NOMO-1 treated with DMSO at 0.1 percent for 48 hours (cell line): Measurements from ENCODE around the gene NUTM2G.
"Not testable (repeated sequence)": the region's sequence is repeated elsewhere in the genome, so short reads cannot be mapped to it uniquely, and the experiment has no call there.

Experiments used
- DNase-seq: peaks from one replicate; lab custom pipeline; 2025; ENCODE audit not compliant: unreplicated experiment; lab: John Stamatoyannopoulos, UW

The NUTM2G gene

GRCh38 chr9:96942181-96942580 lies 13.5 kb downstream of the NUTM2G start:
- DNase-seq: not testable (repeated sequence)

- not testable (repeated sequence) for DNase-seq
Measured at GRCh38 chr9:96949346-96949745, 20.7 kb downstream of the NUTM2G start.

GRCh38 chr9:96950539-96950938 lies 21.9 kb downstream of the NUTM2G start:
- not testable (repeated sequence) for DNase-seq

GRCh38 chr9:96967591-96967990 lies 38.9 kb downstream of the NUTM2G start:
- DNase-seq: not testable (repeated sequence)

- DNase-seq: not testable (repeated sequence)
Measured at GRCh38 chr9:96972552-96972951, 43.9 kb downstream of the NUTM2G start.

GRCh38 chr9:96974037-96974436 lies 45.4 kb downstream of the NUTM2G start:
- DNase-seq: not testable (repeated sequence)

- not testable (repeated sequence) for DNase-seq
Measured at GRCh38 chr9:96983496-96984122, 55.0 kb downstream of the NUTM2G start.

- not testable (repeated sequence) for DNase-seq
Measured at GRCh38 chr9:96984139-96984538, 55.5 kb downstream of the NUTM2G start.

- not testable (repeated sequence) for DNase-seq
Measured at GRCh38 chr9:96984887-96985286, 56.2 kb downstream of the NUTM2G start.
